Nucleus accumbens (tissue), 56 donors: ENCODE results near the gene EFCAB6.

Source experiments
- DNase-seq, 56 donors: peaks; one replicate each; lab custom pipeline; 2025; lab: John Stamatoyannopoulos, UW

EFCAB6 gene

GRCh38 chr22:43750751-43751150, 61.4 kb downstream of the EFCAB6 start:
- DNase-seq = no peak

- DNase-seq = no peak
These were observed 62.6 kb downstream of the EFCAB6 start for GRCh38 chr22:43749473-43749872.

GRCh38 chr22:43747877-43748276, 64.2 kb downstream of the EFCAB6 start:
- no peak for DNase-seq

GRCh38 chr22:43747058-43747457, 65.0 kb downstream of the EFCAB6 start:
- no peak for DNase-seq

GRCh38 chr22:43745783-43746356, 66.2 kb downstream of the EFCAB6 start:
- no peak for DNase-seq

- no peak for DNase-seq
These were observed 66.7 kb downstream of the EFCAB6 start for GRCh38 chr22:43745411-43745770.

GRCh38 chr22:43744700-43745410, 67.2 kb downstream of the EFCAB6 start:
- no peak for DNase-seq

GRCh38 chr22:43743929-43744643, 68.0 kb downstream of the EFCAB6 start:
- no peak for DNase-seq

- peak in 1 of 56 donors; percentile 2 for DNase-seq
These were observed 69.0 kb downstream of the EFCAB6 start for GRCh38 chr22:43743131-43743530.

- no peak for DNase-seq
These were observed 69.8 kb downstream of the EFCAB6 start for GRCh38 chr22:43742154-43742950.

- DNase-seq = no peak
These were observed 71.4 kb downstream of the EFCAB6 start for GRCh38 chr22:43740587-43741270.

- DNase-seq = no peak
These were observed 72.2 kb downstream of the EFCAB6 start for GRCh38 chr22:43739851-43740379.

GRCh38 chr22:43737150-43737828, 74.8 kb downstream of the EFCAB6 start:
- DNase-seq = no peak

GRCh38 chr22:43736651-43737050, 75.5 kb downstream of the EFCAB6 start:
- DNase-seq = no peak

GRCh38 chr22:43734370-43735150, 77.5 kb downstream of the EFCAB6 start:
- peak in 3 of 56 donors; percentile 4 to 14 (median 4) for DNase-seq

- no peak for DNase-seq
These were observed 79.0 kb downstream of the EFCAB6 start for GRCh38 chr22:43733138-43733537.

- no peak for DNase-seq
These were observed 80.1 kb downstream of the EFCAB6 start for GRCh38 chr22:43731988-43732387.

- DNase-seq = no peak
These were observed 85.1 kb downstream of the EFCAB6 start for GRCh38 chr22:43726964-43727543.
